ENCODE results near the gene ERCC6L2.

The ERCC6L2 gene

GRCh38 chr9:95920017-95920416 lies 44.5 kb downstream of the ERCC6L2 start:
- DNase-seq (ENCODE audit: low read depth in 4 of 4, low spot score in 1 of 4) = no peak

- no peak for DNase-seq (ENCODE audit: low read depth in 4 of 4, low spot score in 1 of 4)
Observed at GRCh38 chr9:95923794-95924193, 48.3 kb downstream of the ERCC6L2 start.

DNA sequence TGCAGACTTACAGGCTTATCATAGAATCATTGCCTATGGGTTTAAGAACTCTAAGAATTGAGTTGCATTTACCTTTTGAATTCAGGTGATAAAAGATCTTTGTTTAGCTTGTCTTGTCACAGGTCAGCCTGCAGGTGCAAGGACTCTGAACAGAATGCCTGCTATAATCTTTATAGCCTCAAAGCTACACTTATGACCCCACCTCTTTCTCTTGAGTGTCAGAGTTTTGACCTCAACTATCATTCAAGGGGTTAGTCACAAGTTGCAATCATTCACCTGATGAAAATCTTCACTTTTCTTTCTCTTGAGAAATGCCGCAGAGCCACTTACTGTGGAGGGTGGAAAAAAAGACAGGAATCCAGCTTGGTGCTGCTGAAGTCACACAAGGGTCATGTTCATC lies 49.5 kb downstream of the ERCC6L2 start:
- DNase-seq (ENCODE audit: low read depth in 4 of 4, low spot score in 1 of 4) = no peak

- no peak for DNase-seq (ENCODE audit: low read depth in 4 of 4, low spot score in 1 of 4)
Observed at GRCh38 chr9:95927271-95928004, 51.9 kb downstream of the ERCC6L2 start.

DNA sequence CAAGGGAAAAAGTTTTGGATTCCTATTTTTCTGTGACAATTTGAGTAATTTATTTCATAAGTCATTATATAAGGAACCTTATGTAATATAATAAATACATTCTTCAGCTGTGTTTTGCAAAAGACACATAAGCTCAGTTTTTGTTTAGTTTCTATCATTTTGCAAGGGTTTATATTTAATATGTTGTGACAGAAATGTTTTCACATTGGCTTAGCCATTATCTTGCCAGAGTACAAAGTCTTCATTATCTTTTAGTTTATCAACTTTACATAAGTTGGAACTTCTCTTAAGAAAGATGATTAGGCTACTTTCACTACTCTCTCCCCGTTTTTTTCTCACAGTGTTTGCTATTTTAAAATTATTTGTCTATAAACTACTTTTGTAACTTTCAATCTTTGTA lies 54.8 kb downstream of the ERCC6L2 start:
- no peak for DNase-seq (ENCODE audit: low read depth in 4 of 4, low spot score in 1 of 4)

- no peak for DNase-seq (ENCODE audit: low read depth in 4 of 4, low spot score in 1 of 4)
Observed at GRCh38 chr9:95935861-95936578, 60.5 kb downstream of the ERCC6L2 start.

- no peak for DNase-seq (ENCODE audit: low read depth in 4 of 4, low spot score in 1 of 4)
Observed at GRCh38 chr9:95936579-95937075, 61.1 kb downstream of the ERCC6L2 start.

- DNase-seq (ENCODE audit: low read depth in 4 of 4, low spot score in 1 of 4) = no peak
Observed at GRCh38 chr9:95937131-95937530, 61.6 kb downstream of the ERCC6L2 start.

- DNase-seq (ENCODE audit: low read depth in 4 of 4, low spot score in 1 of 4) = no peak
Observed at GRCh38 chr9:95938724-95939123, 63.2 kb downstream of the ERCC6L2 start.

DNA sequence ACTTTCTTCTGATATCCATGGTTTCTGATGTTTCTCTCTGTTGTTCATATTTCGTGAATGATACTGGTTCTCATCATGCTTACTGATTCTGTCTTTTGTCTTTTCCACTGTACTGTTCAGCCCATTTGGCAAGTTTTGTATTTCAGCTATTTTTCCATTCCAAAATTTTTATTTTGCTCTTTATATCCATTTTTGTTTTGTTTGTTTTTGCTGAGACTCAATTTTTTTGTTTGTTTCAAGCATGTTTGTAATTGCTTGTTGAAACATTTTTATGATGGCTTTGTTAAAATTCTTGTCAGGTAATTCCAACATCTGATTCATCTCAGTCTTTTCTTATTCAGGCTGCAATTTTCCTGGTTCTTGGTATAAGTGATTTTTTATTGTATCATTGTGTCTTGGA lies 64.0 kb downstream of the ERCC6L2 start:
- no peak for DNase-seq (ENCODE audit: low read depth in 4 of 4, low spot score in 1 of 4)

DNA sequence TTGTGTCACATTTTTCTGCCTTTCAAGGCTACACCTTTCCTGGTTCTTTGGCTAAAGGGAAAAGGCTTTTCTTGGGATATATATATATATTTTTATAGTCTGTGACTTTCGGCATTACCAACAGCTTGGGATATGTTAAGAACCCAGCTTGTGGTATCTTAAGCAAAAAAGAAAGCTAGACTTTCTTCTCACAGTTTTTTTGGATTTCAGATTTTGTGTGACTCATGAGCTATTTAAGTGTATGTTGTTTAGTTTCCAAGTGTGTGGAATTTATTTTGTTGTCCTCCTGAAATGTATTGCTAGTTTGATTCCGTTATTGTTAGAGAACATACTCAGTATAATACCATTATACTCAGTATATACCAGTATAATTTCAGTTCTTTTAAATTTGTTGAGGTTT lies 64.8 kb downstream of the ERCC6L2 start:
- DNase-seq (ENCODE audit: low read depth in 4 of 4, low spot score in 1 of 4) = no peak

DNA sequence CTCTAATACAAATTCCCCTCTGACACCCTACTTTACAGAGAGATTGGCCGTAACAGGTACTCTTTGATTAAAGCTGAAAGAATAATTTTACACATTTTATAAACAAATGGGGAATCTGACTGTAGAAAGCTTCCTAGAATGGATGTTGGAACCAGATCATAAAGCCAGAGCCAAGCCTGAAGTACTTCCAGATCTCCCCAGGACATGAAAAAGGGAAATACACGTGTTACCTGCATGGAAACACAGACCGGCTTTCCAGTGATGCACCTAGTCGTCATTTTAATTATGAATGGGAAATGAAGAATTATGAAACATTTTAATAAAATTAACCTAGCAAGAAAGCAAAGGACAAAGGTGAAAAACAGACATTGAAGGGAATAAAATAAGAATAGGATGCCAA lies 66.5 kb downstream of the ERCC6L2 start:
- no peak for DNase-seq (ENCODE audit: low read depth in 4 of 4, low spot score in 1 of 4)

- no peak for DNase-seq (ENCODE audit: low read depth in 4 of 4, low spot score in 1 of 4)
Observed at GRCh38 chr9:95947118-95947517, 71.6 kb downstream of the ERCC6L2 start.

- no peak for DNase-seq (ENCODE audit: low read depth in 4 of 4, low spot score in 1 of 4)
Observed at GRCh38 chr9:95952471-95952870, 77.0 kb downstream of the ERCC6L2 start.

DNA sequence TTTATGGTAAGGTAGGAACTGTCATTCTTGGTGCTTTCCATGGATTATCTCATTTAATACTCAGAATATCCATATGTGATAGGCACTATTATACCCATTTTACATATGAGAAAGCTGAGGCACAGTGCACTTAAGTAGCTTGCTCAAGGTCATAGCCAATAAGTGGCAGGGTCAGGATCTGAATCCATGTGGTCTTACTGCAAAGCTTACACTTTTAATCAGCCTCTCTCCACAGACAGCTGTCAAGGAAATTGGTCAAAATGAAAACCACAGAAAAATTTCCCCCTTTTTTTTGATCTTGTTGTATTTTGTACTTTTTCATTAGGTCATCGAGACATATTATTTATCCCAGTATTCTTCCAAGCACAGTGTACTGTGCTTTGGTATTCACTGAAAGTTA lies 78.5 kb downstream of the ERCC6L2 start:
- no peak for DNase-seq (ENCODE audit: low read depth in 4 of 4, low spot score in 1 of 4)

- DNase-seq (ENCODE audit: low read depth in 4 of 4, low spot score in 1 of 4) = no peak
Observed at GRCh38 chr9:95954940-95955339, 79.4 kb downstream of the ERCC6L2 start.

- no peak for DNase-seq (ENCODE audit: low read depth in 4 of 4, low spot score in 1 of 4)
Observed at GRCh38 chr9:95962936-95963335, 87.4 kb downstream of the ERCC6L2 start.

DNA sequence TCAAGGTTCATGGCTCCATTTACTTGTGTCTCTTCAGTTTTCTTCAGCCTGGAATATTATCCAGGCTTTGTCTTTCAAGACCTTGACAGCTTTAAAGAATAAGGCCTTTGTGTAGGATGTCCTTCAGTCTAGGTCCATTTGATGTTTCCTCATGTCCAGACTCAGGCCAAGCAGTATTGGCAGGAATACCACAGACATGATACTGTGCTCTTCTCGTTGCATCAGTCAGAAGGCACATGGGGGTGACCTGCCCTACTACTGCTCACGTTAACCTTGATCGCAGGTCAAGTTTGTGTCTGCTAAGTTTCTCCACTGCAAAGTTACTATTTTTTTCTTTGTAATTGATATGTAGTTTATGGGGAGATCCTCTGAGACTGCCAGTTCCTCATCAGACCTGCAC lies 88.2 kb downstream of the ERCC6L2 start:
- DNase-seq (ENCODE audit: low read depth in 4 of 4, low spot score in 1 of 4) = no peak

- DNase-seq (ENCODE audit: low read depth in 4 of 4, low spot score in 1 of 4) = no peak
Observed at GRCh38 chr9:95966306-95966705, 90.8 kb downstream of the ERCC6L2 start.

DNA sequence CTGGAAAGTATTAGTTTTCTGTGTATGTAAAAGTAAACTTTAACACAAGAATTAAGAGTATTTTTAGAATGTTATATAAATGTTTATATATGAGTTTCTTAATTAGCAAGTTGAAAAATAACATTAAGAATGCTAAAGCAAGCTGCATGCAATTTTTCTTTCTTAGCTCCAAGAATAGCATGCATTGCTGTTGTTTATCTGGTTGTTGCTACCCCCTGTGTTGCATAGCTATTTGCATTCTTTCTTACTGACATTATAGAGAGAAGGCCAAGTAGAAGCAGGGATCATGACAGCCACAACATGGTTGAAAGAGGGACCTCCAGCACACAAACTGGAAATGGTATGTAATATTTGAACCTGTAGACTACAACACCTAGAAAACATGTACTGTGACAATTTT lies 94.8 kb downstream of the ERCC6L2 start:
- DNase-seq (ENCODE audit: low read depth in 4 of 4, low spot score in 1 of 4) = no peak

- DNase-seq (ENCODE audit: low read depth in 4 of 4, low spot score in 1 of 4) = no peak
Observed at GRCh38 chr9:95971815-95972214, 96.3 kb downstream of the ERCC6L2 start.

DNA sequence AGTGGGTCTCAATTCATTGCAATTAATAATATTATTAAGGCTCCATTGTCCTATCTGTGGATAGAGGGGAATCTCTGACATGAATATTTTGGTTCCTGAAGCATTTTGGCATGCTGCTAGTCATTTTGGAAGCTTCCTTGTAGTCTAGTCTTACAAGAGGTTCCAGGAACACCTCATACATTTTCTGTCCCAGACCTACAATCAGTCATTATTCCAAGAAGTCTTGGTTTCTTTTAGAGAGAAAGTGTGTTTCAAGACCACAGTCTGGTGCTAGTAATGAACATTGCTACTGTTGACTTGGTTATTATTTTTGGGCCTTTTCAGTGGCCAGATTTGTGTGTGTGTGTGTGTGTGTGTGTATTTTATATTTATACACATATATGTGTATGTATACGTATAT lies 98.9 kb downstream of the ERCC6L2 start:
- DNase-seq (ENCODE audit: low read depth in 4 of 4, low spot score in 1 of 4) = no peak

DNA sequence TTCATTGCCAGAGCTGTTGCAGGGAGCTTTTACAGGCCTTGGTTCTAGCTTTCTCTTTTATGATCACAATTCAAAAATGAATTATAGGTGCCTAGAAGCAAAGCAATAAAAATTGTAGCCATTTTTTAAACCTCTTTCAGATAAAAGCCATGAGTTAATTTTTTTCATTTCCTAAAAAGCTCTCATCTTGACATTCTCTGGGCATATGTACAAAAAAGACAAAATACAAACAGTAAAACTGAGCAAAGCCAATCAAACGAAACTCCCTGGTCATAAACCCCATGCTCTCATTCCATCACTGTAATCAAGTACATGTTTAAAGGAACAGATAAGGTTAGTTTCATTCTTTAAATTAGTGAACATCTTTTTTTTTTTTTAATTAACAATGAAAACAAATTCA lies 101.9 kb downstream of the ERCC6L2 start:
- DNase-seq (ENCODE audit: low read depth in 4 of 4, low spot score in 1 of 4) = no peak
